Measurements from ENCODE around the gene ACADSB.

DNA sequence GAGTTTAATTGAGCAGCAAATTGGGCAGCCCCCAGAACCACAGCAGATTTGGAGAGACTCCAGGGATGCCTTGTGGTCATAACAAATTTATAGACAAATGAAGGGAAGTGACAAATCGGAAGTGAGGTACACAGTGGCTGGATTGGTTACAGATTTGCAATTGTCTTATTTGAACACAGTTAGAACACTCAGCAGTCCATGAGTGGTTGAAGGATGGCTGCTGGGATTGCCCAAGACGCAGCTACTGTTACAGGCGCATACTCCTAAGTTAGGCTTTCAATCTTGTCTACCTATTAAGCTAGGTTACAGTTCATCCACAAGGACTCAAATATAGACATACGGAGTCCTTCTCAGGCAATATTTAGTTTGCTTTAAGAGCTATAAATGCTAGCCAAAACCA, 7.4 kb downstream of the ACADSB start:
- TF ChIP-seq, protein P1, sequence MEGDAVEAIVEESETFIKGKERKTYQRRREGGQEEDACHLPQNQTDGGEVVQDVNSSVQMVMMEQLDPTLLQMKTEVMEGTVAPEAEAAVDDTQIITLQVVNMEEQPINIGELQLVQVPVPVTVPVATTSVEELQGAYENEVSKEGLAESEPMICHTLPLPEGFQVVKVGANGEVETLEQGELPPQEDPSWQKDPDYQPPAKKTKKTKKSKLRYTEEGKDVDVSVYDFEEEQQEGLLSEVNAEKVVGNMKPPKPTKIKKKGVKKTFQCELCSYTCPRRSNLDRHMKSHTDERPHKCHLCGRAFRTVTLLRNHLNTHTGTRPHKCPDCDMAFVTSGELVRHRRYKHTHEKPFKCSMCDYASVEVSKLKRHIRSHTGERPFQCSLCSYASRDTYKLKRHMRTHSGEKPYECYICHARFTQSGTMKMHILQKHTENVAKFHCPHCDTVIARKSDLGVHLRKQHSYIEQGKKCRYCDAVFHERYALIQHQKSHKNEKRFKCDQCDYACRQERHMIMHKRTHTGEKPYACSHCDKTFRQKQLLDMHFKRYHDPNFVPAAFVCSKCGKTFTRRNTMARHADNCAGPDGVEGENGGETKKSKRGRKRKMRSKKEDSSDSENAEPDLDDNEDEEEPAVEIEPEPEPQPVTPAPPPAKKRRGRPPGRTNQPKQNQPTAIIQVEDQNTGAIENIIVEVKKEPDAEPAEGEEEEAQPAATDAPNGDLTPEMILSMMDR (conservative IDR thresholded peaks at IDR 0.05) = no peak
- TF ChIP-seq EZH2 (IDR thresholded peaks at IDR 0.05; ENCODE audit: low read depth) = no peak
